Airway epithelial cell (primary cell): Measurements from ENCODE around the gene POFUT2. TPM values are rescaled to one million over a fixed set of nuclear protein-coding genes. Genes with fewer than 3 reads are reported as not detected.

ENCODE experiments used
- total RNA-seq: library from RNA; depleted of rRNA; stranded (reverse); fragments of >200 nt; gene quantifications from 2 replicates; pipeline ENCODE4 v1.2.3, GENCODE V29; 2015

Gene POFUT2, protein sequence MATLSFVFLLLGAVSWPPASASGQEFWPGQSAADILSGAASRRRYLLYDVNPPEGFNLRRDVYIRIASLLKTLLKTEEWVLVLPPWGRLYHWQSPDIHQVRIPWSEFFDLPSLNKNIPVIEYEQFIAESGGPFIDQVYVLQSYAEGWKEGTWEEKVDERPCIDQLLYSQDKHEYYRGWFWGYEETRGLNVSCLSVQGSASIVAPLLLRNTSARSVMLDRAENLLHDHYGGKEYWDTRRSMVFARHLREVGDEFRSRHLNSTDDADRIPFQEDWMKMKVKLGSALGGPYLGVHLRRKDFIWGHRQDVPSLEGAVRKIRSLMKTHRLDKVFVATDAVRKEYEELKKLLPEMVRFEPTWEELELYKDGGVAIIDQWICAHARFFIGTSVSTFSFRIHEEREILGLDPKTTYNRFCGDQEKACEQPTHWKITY
- 13.1 and 14.4 TPM in 2 replicates for total RNA-seq

GRCh38 chr21:45287438-45288391 lies at the start of gene POFUT2:
TSS of gene POFUT2 (minus strand) at chr21:45287895. CDS start at chr21:45287871, 24 bp downstream.

Other genes starting within 250 kb of the POFUT2 start
- gene ADARB1, start 213.3 kb downstream of the POFUT2 start, total RNA-seq = 9.2 and 12.9 TPM in 2 replicates
- 67.5 and 69.9 TPM in 2 replicates for gene COL18A1, start 117.3 kb upstream of the POFUT2 start, total RNA-seq